Medulla oblongata (tissue), 1 donor: ENCODE results near the gene C5orf15.
"Not testable (repeated sequence)": the region's sequence is repeated elsewhere in the genome, so short reads cannot be mapped to it uniquely, and the experiment has no call there.

Source experiments
- DNase-seq: peaks from one replicate; pipeline ENCODE4 v3.0.0-alpha.2; 2015; ENCODE audit errors: extremely low spot score

C5orf15 gene

GRCh38 chr5:133994297-133994989 lies 26.0 kb upstream of the C5orf15 start:
- DNase-seq = no peak

GRCh38 chr5:133993185-133993936 lies 24.9 kb upstream of the C5orf15 start:
- no peak for DNase-seq

GRCh38 chr5:133992429-133993155 lies 24.2 kb upstream of the C5orf15 start:
- DNase-seq = no peak

GRCh38 chr5:133991171-133991910 lies 22.9 kb upstream of the C5orf15 start:
- no peak for DNase-seq

- DNase-seq = no peak
Observed at GRCh38 chr5:133990396-133990795, 22.0 kb upstream of the C5orf15 start.

GRCh38 chr5:133985540-133986180 lies 17.2 kb upstream of the C5orf15 start:
- no peak for DNase-seq

- no peak for DNase-seq
Observed at GRCh38 chr5:133983674-133984073, 15.2 kb upstream of the C5orf15 start.

GRCh38 chr5:133981714-133982113 lies 13.3 kb upstream of the C5orf15 start:
- no peak for DNase-seq

GRCh38 chr5:133980652-133981051 lies 12.2 kb upstream of the C5orf15 start:
- no peak for DNase-seq

GRCh38 chr5:133978943-133979342 lies 10.5 kb upstream of the C5orf15 start:
- DNase-seq = no peak

GRCh38 chr5:133977858-133978257 lies 9.4 kb upstream of the C5orf15 start:
- DNase-seq = no peak

- DNase-seq = no peak
Observed at GRCh38 chr5:133977161-133977787, 8.8 kb upstream of the C5orf15 start.

- not testable (repeated sequence) for DNase-seq
Observed at GRCh38 chr5:133975546-133975945, 7.1 kb upstream of the C5orf15 start.

GRCh38 chr5:133974142-133974541 lies 5.7 kb upstream of the C5orf15 start:
- DNase-seq = no peak

GRCh38 chr5:133970325-133970909 lies 2.0 kb upstream of the C5orf15 start:
- DNase-seq = no peak

GRCh38 chr5:133969654-133970324 lies 1.4 kb upstream of the C5orf15 start:
- DNase-seq = peak; percentile 72

GRCh38 chr5:133967698-133968203 lies 674 bp downstream of the C5orf15 start:
- peak; percentile 53 for DNase-seq

GRCh38 chr5:133967124-133967523 lies 1.3 kb downstream of the C5orf15 start:
- peak; percentile 41 for DNase-seq

GRCh38 chr5:133966090-133966489 lies 2.3 kb downstream of the C5orf15 start:
- no peak for DNase-seq
